HG02973 (cell line): ENCODE measurements around the gene AZU1.
"Not testable (repeated sequence)": the region's sequence is repeated elsewhere in the genome, so short reads cannot be mapped to it uniquely, and the experiment has no call there.

Experiments
- ATAC-seq: cut with Tn5 transposase; IDR thresholded peaks from one replicate; pipeline ENCODE4 v1.9.1; 2021; ENCODE audit warnings: moderate library complexity; ENCODE audit not compliant: unreplicated experiment

AZU1 gene

GRCh38 chr19:852136-853013 lies 24.7 kb downstream of the AZU1 start, which contains the start of gene ELANE:
Gene ELANE, plus strand, starts transcription at chr19:852303. Its CDS starts 26 bp downstream, at chr19:852329.
- ATAC-seq = no peak

- no peak for ATAC-seq
Measured at GRCh38 chr19:853014-853585, 25.5 kb downstream of the AZU1 start.

DNA sequence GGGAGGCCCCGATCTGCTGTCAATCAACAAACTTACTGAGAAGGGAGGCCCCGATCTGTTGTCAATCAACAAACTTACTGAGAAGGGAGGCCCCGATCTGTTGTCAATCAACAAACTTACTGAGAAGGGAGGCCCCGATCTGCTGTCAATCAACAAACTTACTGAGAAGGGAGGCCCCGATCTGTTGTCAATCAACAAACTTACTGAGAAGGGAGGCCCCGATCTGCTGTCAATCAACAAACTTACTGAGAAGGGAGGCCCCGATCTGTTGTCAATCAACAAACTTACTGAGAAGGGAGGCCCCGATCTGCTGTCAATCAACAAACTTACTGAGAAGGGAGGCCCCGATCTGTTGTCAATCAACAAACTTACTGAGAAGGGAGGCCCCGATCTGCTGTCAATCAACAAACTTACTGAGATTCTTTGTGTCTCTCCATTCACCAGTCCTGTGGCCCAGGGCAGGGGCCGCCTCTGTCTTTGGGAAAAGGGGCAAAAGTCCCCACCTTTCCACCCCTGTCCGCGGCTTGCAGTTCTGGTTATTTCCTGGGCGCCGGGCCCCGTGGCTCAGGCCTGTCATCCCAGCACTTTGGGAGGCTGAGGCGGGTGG lies 26.1 kb downstream of the AZU1 start:
- ATAC-seq = not testable (repeated sequence)

DNA sequence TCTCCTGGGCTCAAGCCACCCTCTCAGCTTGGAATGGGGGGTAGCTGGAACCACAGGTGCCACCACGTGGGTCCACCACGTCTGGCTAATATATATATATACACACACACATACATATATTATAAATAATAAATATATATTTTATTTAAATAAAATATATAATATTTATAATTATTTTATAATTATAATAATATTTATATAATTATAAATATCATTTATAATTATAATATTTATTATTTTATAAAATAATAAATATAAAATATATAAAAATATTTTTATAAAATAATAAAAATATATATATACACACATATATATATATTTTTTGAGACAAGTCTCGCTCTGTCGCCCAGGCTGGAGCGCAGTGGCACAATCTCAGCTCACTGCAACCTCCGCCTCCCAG lies 26.9 kb downstream of the AZU1 start:
- ATAC-seq = no peak

DNA sequence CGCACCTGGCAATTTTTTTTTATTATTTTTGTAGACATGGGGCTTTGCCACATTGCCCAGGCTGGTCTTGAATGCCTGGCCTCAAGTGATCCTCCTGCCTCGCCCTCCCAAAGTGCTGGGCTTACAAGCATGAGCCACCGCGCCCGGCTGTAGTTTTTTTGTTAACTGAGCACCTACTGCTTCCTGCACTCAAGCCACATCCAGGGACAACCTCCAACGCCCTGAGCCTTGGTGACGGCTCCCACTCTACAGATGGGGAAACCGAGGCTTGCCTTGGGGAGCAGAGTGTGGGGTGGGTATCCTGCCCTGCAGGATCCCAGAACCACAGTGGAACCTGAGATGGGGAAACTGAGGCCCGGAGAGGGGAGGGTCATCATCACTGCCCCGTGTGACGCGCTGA lies 27.5 kb downstream of the AZU1 start:
- ATAC-seq = no peak

DNA sequence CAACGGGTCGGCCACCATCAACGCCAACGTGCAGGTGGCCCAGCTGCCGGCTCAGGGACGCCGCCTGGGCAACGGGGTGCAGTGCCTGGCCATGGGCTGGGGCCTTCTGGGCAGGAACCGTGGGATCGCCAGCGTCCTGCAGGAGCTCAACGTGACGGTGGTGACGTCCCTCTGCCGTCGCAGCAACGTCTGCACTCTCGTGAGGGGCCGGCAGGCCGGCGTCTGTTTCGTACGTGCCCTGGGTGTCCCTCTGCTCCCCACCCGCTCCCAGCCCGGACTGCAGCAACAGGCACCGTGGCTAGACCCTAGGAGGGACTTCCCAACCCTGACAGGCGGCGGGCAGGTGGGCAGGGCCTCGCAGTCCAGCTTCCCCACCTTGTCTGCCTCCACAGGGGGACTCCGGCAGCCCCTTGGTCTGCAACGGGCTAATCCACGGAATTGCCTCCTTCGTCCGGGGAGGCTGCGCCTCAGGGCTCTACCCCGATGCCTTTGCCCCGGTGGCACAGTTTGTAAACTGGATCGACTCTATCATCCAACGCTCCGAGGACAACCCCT lies 28.0 kb downstream of the AZU1 start:
- no peak for ATAC-seq

- ATAC-seq = no peak
Measured at GRCh38 chr19:858284-858683, 30.6 kb downstream of the AZU1 start.

- ATAC-seq = no peak
Measured at GRCh38 chr19:858868-859843, 31.5 kb downstream of the AZU1 start, which contains the start of gene CFD. Gene CFD, plus strand, starts transcription at chr19:859664. Its CDS starts 26 bp downstream, at chr19:859690.

DNA sequence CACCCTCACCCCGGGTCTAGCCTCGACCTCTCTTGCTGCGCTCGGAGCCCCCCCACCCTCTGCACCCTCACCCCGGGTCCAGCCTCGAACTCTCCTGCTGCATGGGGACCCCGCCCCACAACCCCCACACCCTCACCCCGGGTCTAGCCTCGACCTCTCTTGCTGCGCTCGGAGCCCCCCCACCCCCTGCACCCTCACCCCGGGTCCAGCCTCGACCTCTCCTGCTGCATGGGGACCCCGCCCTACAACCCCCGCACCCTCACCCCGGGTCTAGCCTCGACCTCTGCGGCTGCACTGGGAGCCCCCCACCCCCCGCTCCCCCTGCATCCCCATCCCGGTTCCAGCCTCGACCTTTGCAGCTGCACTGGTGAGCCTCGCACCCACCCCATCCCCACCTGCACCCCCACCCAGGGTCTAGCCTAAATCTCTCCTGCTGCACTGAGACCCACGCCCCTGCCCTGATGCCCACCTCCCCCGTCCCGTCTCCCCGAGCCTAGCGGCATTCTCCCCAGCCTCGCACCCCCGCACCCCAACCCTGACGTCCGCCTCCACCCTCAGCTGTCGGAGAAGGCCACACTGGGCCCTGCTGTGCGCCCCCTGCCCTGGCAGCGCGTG lies 33.6 kb downstream of the AZU1 start:
- ATAC-seq = no peak

DNA sequence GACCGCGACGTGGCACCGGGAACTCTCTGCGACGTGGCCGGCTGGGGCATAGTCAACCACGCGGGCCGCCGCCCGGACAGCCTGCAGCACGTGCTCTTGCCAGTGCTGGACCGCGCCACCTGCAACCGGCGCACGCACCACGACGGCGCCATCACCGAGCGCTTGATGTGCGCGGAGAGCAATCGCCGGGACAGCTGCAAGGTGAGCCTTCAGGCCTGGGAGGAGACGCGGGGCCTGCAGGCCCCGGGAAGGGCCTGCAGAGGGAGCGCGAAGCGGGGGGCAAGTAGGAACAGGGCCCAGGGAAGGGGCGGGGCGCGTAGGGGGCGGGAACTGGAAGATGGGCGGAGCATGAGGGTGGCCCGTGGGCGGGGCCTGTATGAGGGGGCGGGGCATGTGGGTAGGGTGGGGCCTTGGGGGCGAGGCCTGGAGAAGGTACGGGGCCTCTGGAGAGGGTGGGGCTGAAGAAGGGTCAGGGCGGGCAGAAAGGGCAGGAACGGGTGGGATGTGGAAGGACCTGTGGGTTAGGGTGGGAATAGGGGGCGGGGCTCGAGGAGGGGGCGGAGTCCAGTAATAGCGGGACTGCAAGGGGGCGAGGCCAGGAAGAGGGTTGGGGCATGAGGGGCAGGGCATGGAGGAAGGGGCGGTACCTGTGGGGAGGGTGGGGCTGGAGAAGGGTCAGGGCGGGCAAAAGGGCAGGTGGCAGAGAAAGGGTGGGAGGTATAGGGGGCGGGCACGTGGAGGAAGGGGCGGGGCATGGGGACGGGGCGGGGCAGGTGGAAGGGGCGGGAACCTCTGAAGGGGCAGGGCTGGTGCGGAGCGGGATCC lies 34.3 kb downstream of the AZU1 start:
- no peak for ATAC-seq

- no peak for ATAC-seq
Measured at GRCh38 chr19:862581-863314, 35.1 kb downstream of the AZU1 start.

- no peak for ATAC-seq
Measured at GRCh38 chr19:863315-863620, 35.6 kb downstream of the AZU1 start.

DNA sequence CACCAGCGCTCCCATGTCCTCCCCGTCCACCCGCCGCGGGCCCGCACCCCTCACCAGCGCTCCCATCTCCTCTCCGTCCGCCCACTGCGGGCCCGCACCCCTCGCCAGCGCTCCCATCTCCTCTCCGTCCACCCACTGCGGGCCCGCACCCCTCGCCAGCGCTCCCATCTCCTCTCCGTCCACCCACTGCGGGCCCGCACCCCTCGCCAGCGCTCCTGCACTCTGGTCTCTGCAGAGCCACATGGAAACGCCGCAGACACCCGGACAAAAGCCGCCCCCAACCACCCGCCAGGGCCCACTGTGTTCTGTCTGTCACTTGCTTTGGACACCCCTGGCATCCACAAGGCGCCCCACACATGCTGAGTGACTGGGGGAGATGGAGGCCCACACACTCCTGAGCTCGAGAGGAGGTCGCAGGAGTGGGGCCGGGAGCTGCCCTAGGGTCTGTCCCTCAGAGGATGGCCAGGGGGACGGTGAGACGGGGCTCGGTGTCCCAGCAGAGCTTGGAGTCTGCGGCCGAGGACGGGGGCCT lies 39.2 kb downstream of the AZU1 start:
- ATAC-seq = no peak

DNA sequence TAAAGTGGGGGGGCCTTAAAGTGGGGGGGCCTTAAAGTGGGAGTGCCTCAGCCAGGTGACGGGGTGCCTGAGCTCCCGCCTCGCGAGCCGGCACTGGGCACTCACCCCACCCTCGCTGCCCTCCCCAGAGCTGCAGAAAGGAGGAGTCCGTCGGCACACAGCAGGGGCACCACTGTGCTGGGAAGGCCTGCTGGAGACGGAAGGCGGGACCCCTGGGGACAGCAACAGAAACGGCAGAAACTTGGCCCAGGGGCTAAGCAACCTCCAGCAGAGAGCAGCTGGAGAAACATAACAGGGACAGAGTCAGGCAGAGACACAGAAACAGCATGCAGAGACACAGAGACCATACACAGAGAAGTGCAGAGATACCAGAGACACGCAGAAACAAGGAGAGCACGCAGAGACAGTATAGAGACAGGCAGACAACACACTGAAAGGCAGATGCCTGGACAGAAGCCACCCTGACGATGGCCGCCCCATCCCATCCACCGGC lies 39.7 kb downstream of the AZU1 start:
- no peak for ATAC-seq

- no peak for ATAC-seq
Measured at GRCh38 chr19:867855-868457, 40.3 kb downstream of the AZU1 start.

GRCh38 chr19:868458-869244 lies 41.0 kb downstream of the AZU1 start:
- no peak for ATAC-seq
